Stimulated activated naive CD4-positive, alpha-beta T cell treated with Interleukin-2 at 50 U/mL for 16 hours (primary cell): ENCODE measurements around the gene CMYA5.

Source experiments
- DNase-seq: peaks from one replicate; lab custom pipeline; 2025; lab: John Stamatoyannopoulos, UW

The CMYA5 gene

GRCh38 chr5:79834754-79835714, 145.4 kb downstream of the CMYA5 start:
- no peak for DNase-seq

GRCh38 chr5:79837761-79838551, 148.3 kb downstream of the CMYA5 start:
- DNase-seq, result no peak

- no peak for DNase-seq
These were observed 150.7 kb downstream of the CMYA5 start for GRCh38 chr5:79840084-79840990.

- DNase-seq, result no peak
These were observed 151.5 kb downstream of the CMYA5 start for GRCh38 chr5:79841172-79841571.

- no peak for DNase-seq
These were observed 152.6 kb downstream of the CMYA5 start for GRCh38 chr5:79842006-79842881.

- DNase-seq, result no peak
These were observed 153.4 kb downstream of the CMYA5 start for GRCh38 chr5:79842991-79843390.

- DNase-seq, result no peak
These were observed 154.1 kb downstream of the CMYA5 start for GRCh38 chr5:79843450-79844388.

GRCh38 chr5:79844571-79844970, 154.9 kb downstream of the CMYA5 start:
- no peak for DNase-seq

- no peak for DNase-seq
These were observed 156.0 kb downstream of the CMYA5 start for GRCh38 chr5:79845448-79846197.

GRCh38 chr5:79846198-79846521, 156.5 kb downstream of the CMYA5 start:
- no peak for DNase-seq

- no peak for DNase-seq
These were observed 157.9 kb downstream of the CMYA5 start for GRCh38 chr5:79847561-79847960.

- no peak for DNase-seq
These were observed 159.4 kb downstream of the CMYA5 start for GRCh38 chr5:79849061-79849460.
